Activated T-cell treated with anti-CD3 and anti-CD28 coated beads for 24 hours (primary cell): ENCODE data around the gene AEBP2.
A peak's percentile ranks its signal among the peaks of the same experiment; 100 is the strongest.
"Not testable (repeated sequence)": the region's sequence is repeated elsewhere in the genome, so short reads cannot be mapped to it uniquely, and the experiment has no call there.

Experiments used
- DNase-seq: peaks from one replicate; pipeline ENCODE4 v3.0.0-alpha.2; 2020; ENCODE audit warnings: low read depth

Gene AEBP2

GRCh38 chr12:19454837-19455236, 15.5 kb downstream of the AEBP2 start:
- DNase-seq = no peak

GRCh38 chr12:19456176-19456575, 16.9 kb downstream of the AEBP2 start:
- no peak for DNase-seq

- DNase-seq = no peak
These were observed 18.3 kb downstream of the AEBP2 start for GRCh38 chr12:19457561-19457960.

- no peak for DNase-seq
These were observed 19.4 kb downstream of the AEBP2 start for GRCh38 chr12:19458733-19459132.

GRCh38 chr12:19461999-19462398, 22.7 kb downstream of the AEBP2 start:
- no peak for DNase-seq

GRCh38 chr12:19462406-19462805, 23.1 kb downstream of the AEBP2 start:
- no peak for DNase-seq

GRCh38 chr12:19464192-19464580, 24.9 kb downstream of the AEBP2 start:
- no peak for DNase-seq

GRCh38 chr12:19465711-19466110, 26.4 kb downstream of the AEBP2 start:
- DNase-seq = no peak

GRCh38 chr12:19474147-19474546, 34.9 kb downstream of the AEBP2 start:
- no peak for DNase-seq

- DNase-seq = not testable (repeated sequence)
These were observed 36.7 kb downstream of the AEBP2 start for GRCh38 chr12:19475884-19476505.

- no peak for DNase-seq
These were observed 37.8 kb downstream of the AEBP2 start for GRCh38 chr12:19477071-19477470.

- no peak for DNase-seq
These were observed 41.2 kb downstream of the AEBP2 start for GRCh38 chr12:19480459-19480858.

GRCh38 chr12:19482036-19482435, 42.7 kb downstream of the AEBP2 start:
- DNase-seq = no peak

- peak; percentile 52 for DNase-seq
These were observed 43.3 kb downstream of the AEBP2 start for GRCh38 chr12:19482551-19483109.

GRCh38 chr12:19483727-19484126, 44.4 kb downstream of the AEBP2 start:
- DNase-seq = no peak

GRCh38 chr12:19484738-19485137, 45.4 kb downstream of the AEBP2 start:
- no peak for DNase-seq

- DNase-seq = no peak
These were observed 45.9 kb downstream of the AEBP2 start for GRCh38 chr12:19485240-19485639.

- no peak for DNase-seq
These were observed 49.9 kb downstream of the AEBP2 start for GRCh38 chr12:19489168-19489567.

- DNase-seq = no peak
These were observed 51.6 kb downstream of the AEBP2 start for GRCh38 chr12:19490908-19491307.

- DNase-seq = no peak
These were observed 52.6 kb downstream of the AEBP2 start for GRCh38 chr12:19491863-19492262.

GRCh38 chr12:19496219-19496878, 57.1 kb downstream of the AEBP2 start:
- no peak for DNase-seq

GRCh38 chr12:19498099-19498498, 58.8 kb downstream of the AEBP2 start:
- no peak for DNase-seq

- no peak for DNase-seq
These were observed 59.7 kb downstream of the AEBP2 start for GRCh38 chr12:19499030-19499429.

- DNase-seq = no peak
These were observed 67.2 kb downstream of the AEBP2 start for GRCh38 chr12:19506497-19506896.
